Measurements from ENCODE around the gene CCDC141.

Gene CCDC141

GRCh38 chr2:178863130-178863855 is 186.6 kb downstream of the CCDC141 start:
- no peak for DNase-seq

GRCh38 chr2:178860551-178860950 is 189.4 kb downstream of the CCDC141 start:
- DNase-seq = no peak

GRCh38 chr2:178859730-178860129 is 190.2 kb downstream of the CCDC141 start:
- no peak for DNase-seq

GRCh38 chr2:178858896-178859625 is 190.9 kb downstream of the CCDC141 start:
- DNase-seq = no peak

GRCh38 chr2:178855151-178855550 is 194.8 kb downstream of the CCDC141 start:
- no peak for DNase-seq

GRCh38 chr2:178848335-178848734 is 201.6 kb downstream of the CCDC141 start:
- DNase-seq = no peak

- DNase-seq = no peak
Observed at GRCh38 chr2:178846458-178846802, 203.5 kb downstream of the CCDC141 start.

GRCh38 chr2:178845566-178846457 is 204.1 kb downstream of the CCDC141 start:
- no peak for DNase-seq

GRCh38 chr2:178844701-178845100 is 205.2 kb downstream of the CCDC141 start:
- no peak for DNase-seq

- no peak for DNase-seq
Observed at GRCh38 chr2:178844269-178844668, 205.7 kb downstream of the CCDC141 start.

GRCh38 chr2:178843697-178844096 is 206.2 kb downstream of the CCDC141 start:
- DNase-seq = no peak

GRCh38 chr2:178836807-178837206 is 213.1 kb downstream of the CCDC141 start:
- DNase-seq = no peak

GRCh38 chr2:178834086-178834485 is 215.9 kb downstream of the CCDC141 start:
- DNase-seq = no peak

GRCh38 chr2:178833382-178833781 is 216.6 kb downstream of the CCDC141 start:
- no peak for DNase-seq

GRCh38 chr2:178830451-178830850 is 219.5 kb downstream of the CCDC141 start:
- no peak for DNase-seq

- DNase-seq = no peak
Observed at GRCh38 chr2:178829981-178830380, 220.0 kb downstream of the CCDC141 start.

GRCh38 chr2:178829299-178829960 is 220.5 kb downstream of the CCDC141 start:
- DNase-seq = no peak

GRCh38 chr2:178828486-178828881 is 221.5 kb downstream of the CCDC141 start:
- DNase-seq = no peak

GRCh38 chr2:178827739-178828485 is 222.0 kb downstream of the CCDC141 start:
- DNase-seq = no peak

- DNase-seq = no peak
Observed at GRCh38 chr2:178827111-178827510, 222.8 kb downstream of the CCDC141 start.

GRCh38 chr2:178825183-178825582 is 224.8 kb downstream of the CCDC141 start:
- DNase-seq = no peak

- no peak for DNase-seq
Observed at GRCh38 chr2:178824181-178824580, 225.8 kb downstream of the CCDC141 start.

All from activated CD4-positive, alpha-beta T cell treated with anti-CD3 and anti-CD28 coated beads, Interleukin-2, amount 50 U/mL, for 1 hour (primary cell).